CD4-positive, CD25-positive, alpha-beta regulatory T cell (primary cell): ENCODE measurements around the gene XYLT1. TPM values are rescaled to one million over a fixed set of nuclear protein-coding genes. Genes with fewer than 3 reads are reported as not detected.

Experiments used
- ATAC-seq, 2 donors: fragments of 150-1000 bp; cut with Tn5 transposase; one replicate each; pipeline ENCODE4 v1.10.0; 2021; ENCODE audit warnings: low read depth in 2 of 2, moderate number of reproducible peaks in 2 of 2, moderate library complexity in 1 of 2
- DNase-seq, 3 donors: peaks; one replicate each; pipeline versions ENCODE4 v3.0.0 to v3.0.0-alpha.2; 2012 to 2022; ENCODE audit warnings: mixed read lengths in 1 of 3
- H3K27ac ChIP-seq: one replicate; pipeline ENCODE4 v1.7.0; 2013; ENCODE audit warnings: mild to moderate bottlenecking, low read length; ENCODE audit not compliant: insufficient read depth, poor library complexity, severe bottlenecking
- H3K27me3 ChIP-seq: one replicate; pipeline ENCODE4 v1.7.0; 2013; ENCODE audit warnings: low read length; ENCODE audit not compliant: control insufficient read depth, insufficient read depth
- H3K36me3 ChIP-seq: one replicate; pipeline ENCODE4 v1.7.0; 2013; ENCODE audit warnings: mild to moderate bottlenecking, low read length, moderate library complexity; ENCODE audit not compliant: control insufficient read depth, insufficient read depth
- H3K4me1 ChIP-seq: 2 replicates; pipeline ENCODE4 v1.7.0; 2013; ENCODE audit warnings: mild to moderate bottlenecking, low read length; ENCODE audit not compliant: insufficient read depth, control insufficient read depth, poor library complexity, severe bottlenecking
- H3K4me3 ChIP-seq: one replicate; pipeline ENCODE4 v1.7.0; 2013; ENCODE audit warnings: low read depth, mild to moderate bottlenecking, low read length, moderate library complexity
- H3K9me3 ChIP-seq, 2 experiments: 1 replicate in 1 of 2; 2 replicates in 1 of 2; pipeline ENCODE4 v1.7.0; 2013; ENCODE audit warnings: low read length in 2 of 2, mild to moderate bottlenecking in 1 of 2, moderate library complexity in 1 of 2; ENCODE audit not compliant: control insufficient read depth in 2 of 2
- H3K27ac Mint-ChIP-seq, 3 donors: one replicate each; pipeline ENCODE4 v1.8.0; 2020 to 2022; ENCODE audit warnings: mild to moderate bottlenecking in 3 of 3, mixed read lengths in 3 of 3, moderate library complexity in 2 of 3
- H3K27me3 Mint-ChIP-seq: one replicate; pipeline ENCODE4 v1.8.0; 2022; ENCODE audit warnings: mild to moderate bottlenecking, mixed read lengths
- H3K36me3 Mint-ChIP-seq: one replicate; pipeline ENCODE4 v1.8.0; 2020; ENCODE audit warnings: mixed read lengths
- H3K4me1 Mint-ChIP-seq, 4 donors: one replicate each; pipeline ENCODE4 v1.8.0; 2020 to 2022; ENCODE audit warnings: mixed read lengths in 4 of 4, mild to moderate bottlenecking in 1 of 4
- H3K4me3 Mint-ChIP-seq, 4 donors: one replicate each; pipeline ENCODE4 v1.8.0; 2020 to 2022; ENCODE audit warnings: mild to moderate bottlenecking in 4 of 4, mixed read lengths in 4 of 4, moderate library complexity in 3 of 4
- H3K9me3 Mint-ChIP-seq, 7 donors: one replicate each; pipeline ENCODE4 v1.8.0; 2020 to 2022; ENCODE audit warnings: mixed read lengths in 7 of 7, mild to moderate bottlenecking in 3 of 7, moderate library complexity in 2 of 7
- polyA plus RNA-seq, 4 donors: library from polyadenylated mRNA; unstranded; fragments of 300-500 nt; fragmentation: Illumina TruSeq; gene quantifications; one replicate each; pipeline ENCODE4 v1.2.3, GENCODE V29; 2021
- total RNA-seq: library from RNA; stranded (reverse); gene quantifications from one replicate; pipeline ENCODE4 v1.2.3, GENCODE V29; 2022

Gene XYLT1
- total and polyA plus RNA-seq, 5 donors from 2014 or later = 0.68 to 26.3 (median 3.1) TPM

DNA sequence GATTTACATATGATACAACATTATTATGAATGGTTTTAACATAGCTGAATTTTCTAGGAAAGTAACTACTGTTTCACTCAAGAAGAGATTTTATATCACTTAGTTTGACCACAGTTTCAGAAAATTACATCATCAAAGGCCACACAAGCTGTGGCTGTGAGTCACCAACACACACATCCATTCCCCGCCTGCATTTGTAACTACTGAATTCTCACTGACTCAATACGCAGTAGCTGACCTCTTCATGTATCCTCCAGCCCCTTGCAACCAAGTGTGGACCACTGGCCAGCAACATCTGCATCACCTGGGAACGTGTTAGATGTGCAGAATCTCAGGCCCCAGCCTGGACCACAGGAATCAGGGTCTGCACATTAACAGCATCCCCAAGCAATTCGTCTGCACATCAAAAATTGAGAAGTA is 197.6 kb downstream of the XYLT1 start:
- no peaks in the 10 kb centered on the region for H3K9me3 ChIP-seq
- peak; percentile 75 to 81 for ATAC-seq
- H3K4me1 Mint-ChIP-seq = peaks cover 16 to 57% (median 32%) of the 10 kb centered on the region in 4 donors
- H3K27me3 Mint-ChIP-seq = no peaks in the 10 kb centered on the region
- H3K4me3 Mint-ChIP-seq = no peak overlapping the region
- no peak overlapping the region for H3K4me3 ChIP-seq
- H3K36me3 ChIP-seq = no peaks in the 10 kb centered on the region
- H3K9me3 Mint-ChIP-seq = no peaks in the 10 kb centered on the region
- H3K4me1 ChIP-seq = no peaks in the 10 kb centered on the region
- no peak overlapping the region for H3K27ac ChIP-seq
- H3K36me3 Mint-ChIP-seq = peaks cover 14% of the 10 kb centered on the region
- H3K27me3 ChIP-seq = no peaks in the 10 kb centered on the region
- peak in 1 of 3 donors; percentile 68 for DNase-seq
- peak overlapping the region in 2 of 3 donors; percentile 6 to 82 for H3K27ac Mint-ChIP-seq

DNA sequence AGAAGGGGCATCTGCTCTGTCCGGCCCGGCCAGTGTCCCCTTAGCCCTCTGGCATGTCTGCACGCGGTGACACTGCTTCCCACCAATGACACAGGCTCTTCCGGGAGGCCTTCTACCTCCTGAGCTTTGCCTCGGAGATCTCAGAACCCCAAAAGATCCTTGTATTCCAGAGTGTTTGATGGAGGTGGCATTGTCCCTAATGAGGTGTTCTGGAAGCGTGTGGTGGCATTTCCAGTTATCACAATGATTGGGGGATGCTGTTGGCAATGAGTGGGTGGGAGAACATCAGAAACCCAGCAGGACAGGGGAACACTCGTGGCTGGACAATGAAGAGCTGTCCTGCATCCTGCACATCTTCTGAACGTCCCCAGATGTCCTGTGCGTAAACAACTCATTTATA is 198.0 kb downstream of the XYLT1 start:
- peaks cover 16 to 57% (median 32%) of the 10 kb centered on the region in 4 donors for H3K4me1 Mint-ChIP-seq
- no peaks in the 10 kb centered on the region for H3K36me3 ChIP-seq
- H3K4me3 ChIP-seq = no peak overlapping the region
- H3K27me3 Mint-ChIP-seq = no peaks in the 10 kb centered on the region
- H3K4me1 ChIP-seq = no peaks in the 10 kb centered on the region
- H3K9me3 Mint-ChIP-seq = no peaks in the 10 kb centered on the region
- no peak overlapping the region for H3K4me3 Mint-ChIP-seq
- no peak for DNase-seq
- H3K27ac Mint-ChIP-seq = peak overlapping the region in 1 of 3 donors; percentile 82
- no peaks in the 10 kb centered on the region for H3K9me3 ChIP-seq
- no peak for ATAC-seq
- H3K27me3 ChIP-seq = no peaks in the 10 kb centered on the region
- peaks cover 14% of the 10 kb centered on the region for H3K36me3 Mint-ChIP-seq
- no peak overlapping the region for H3K27ac ChIP-seq

DNA sequence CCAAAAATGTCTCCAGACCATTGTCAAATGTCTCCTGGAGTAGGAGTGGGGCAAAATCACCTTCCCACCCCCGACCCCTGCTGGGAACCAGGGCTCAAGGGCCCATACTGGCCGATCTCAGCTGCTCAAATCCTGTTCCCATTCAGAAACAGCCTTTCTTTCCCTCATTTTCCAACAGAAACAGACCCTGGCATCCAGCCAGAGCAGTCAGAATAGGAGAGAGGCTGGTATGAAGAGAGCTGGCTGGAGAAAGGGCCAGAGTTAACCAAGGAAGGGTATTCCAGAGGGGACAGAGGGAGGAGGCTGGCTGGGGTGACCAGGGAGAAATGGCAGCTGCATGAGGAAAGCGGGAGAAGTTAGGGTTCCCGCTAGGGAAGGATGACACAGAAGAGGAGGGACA is 199.1 kb downstream of the XYLT1 start:
- Histone ChIP-seq H3K36me3 (no peaks in the 10 kb centered on the region), H3K27me3 (no peaks in the 10 kb centered on the region), H3K27ac (no peak overlapping the region), H3K4me1 (no peaks in the 10 kb centered on the region), H3K9me3 (no peaks in the 10 kb centered on the region), H3K4me3 (no peak overlapping the region)
- peaks cover 14% of the 10 kb centered on the region for H3K36me3 Mint-ChIP-seq
- no peak overlapping the region for H3K4me3 Mint-ChIP-seq
- H3K9me3 Mint-ChIP-seq = no peaks in the 10 kb centered on the region
- H3K27me3 Mint-ChIP-seq = no peaks in the 10 kb centered on the region
- H3K27ac Mint-ChIP-seq = peak overlapping the region in 1 of 3 donors; percentile 80
- no peak for ATAC-seq
- DNase-seq = no peak
- H3K4me1 Mint-ChIP-seq = peaks cover 16 to 55% (median 32%) of the 10 kb centered on the region in 4 donors

DNA sequence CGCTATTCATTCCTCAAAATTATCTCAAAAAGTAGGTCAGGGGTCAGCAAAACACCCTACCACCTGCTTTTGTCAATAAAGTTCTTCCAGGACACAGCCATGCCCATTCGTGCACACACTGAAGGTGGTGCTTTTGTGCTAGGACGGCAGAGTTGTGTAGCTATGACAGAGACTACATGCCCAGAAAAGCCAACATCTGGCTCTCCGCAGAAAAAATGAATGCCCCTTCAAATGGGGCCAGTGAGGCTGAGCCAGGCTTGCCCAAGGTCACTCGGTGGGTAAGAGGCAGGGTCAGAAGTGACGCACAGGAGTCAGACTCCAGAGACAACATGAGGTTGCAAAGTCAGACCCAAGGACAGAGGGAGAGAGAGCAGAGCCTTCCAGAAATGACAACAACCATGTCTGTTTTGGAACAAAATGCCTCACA is 200.1 kb downstream of the XYLT1 start:
- Mint-ChIP-seq H3K36me3 (peaks cover 14% of the 10 kb centered on the region), H3K9me3 (no peaks in the 10 kb centered on the region), H3K27ac (peak overlapping the region in 2 of 3 donors; percentile 80 to 81), H3K27me3 (no peaks in the 10 kb centered on the region), H3K4me3 (no peak overlapping the region), H3K4me1 (peaks cover 15 to 45% (median 29%) of the 10 kb centered on the region in 4 donors)
- Histone ChIP-seq H3K4me1 (no peaks in the 10 kb centered on the region), H3K27me3 (no peaks in the 10 kb centered on the region), H3K9me3 (no peaks in the 10 kb centered on the region), H3K36me3 (no peaks in the 10 kb centered on the region), H3K4me3 (no peak overlapping the region), H3K27ac (no peak overlapping the region)
- DNase-seq (no peak), ATAC-seq (no peak)

DNA sequence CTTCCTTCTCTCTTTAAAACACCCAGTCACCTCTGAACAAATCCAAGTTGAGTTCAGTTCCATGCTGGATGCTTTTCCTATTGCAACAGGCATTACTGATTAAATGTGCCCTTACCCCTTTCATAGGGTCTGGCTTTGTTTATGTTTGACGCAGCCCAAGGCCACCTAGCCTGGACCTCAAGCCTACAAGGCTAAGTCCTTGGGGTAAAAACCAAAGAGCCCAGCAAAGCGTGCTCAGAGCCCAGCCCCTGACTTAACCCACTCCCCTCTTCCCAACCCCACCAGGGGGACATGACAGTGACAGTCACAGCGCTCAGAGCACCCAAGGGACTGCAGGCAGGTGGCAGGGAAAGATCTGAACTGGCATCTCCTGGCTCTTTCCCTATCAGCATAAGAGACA is 200.6 kb downstream of the XYLT1 start:
- H3K27ac ChIP-seq = no peak overlapping the region
- no peaks in the 10 kb centered on the region for H3K27me3 ChIP-seq
- no peak for DNase-seq
- Mint-ChIP-seq H3K27me3 (no peaks in the 10 kb centered on the region), H3K36me3 (peaks cover 14% of the 10 kb centered on the region), H3K4me1 (peaks cover 12 to 39% (median 23%) of the 10 kb centered on the region in 4 donors), H3K9me3 (no peaks in the 10 kb centered on the region), H3K4me3 (no peak overlapping the region), H3K27ac (peak overlapping the region in 1 of 3 donors; percentile 80)
- H3K4me1 ChIP-seq = no peaks in the 10 kb centered on the region
- no peak for ATAC-seq
- H3K36me3 ChIP-seq = no peaks in the 10 kb centered on the region
- H3K4me3 ChIP-seq = no peak overlapping the region
- no peaks in the 10 kb centered on the region for H3K9me3 ChIP-seq

DNA sequence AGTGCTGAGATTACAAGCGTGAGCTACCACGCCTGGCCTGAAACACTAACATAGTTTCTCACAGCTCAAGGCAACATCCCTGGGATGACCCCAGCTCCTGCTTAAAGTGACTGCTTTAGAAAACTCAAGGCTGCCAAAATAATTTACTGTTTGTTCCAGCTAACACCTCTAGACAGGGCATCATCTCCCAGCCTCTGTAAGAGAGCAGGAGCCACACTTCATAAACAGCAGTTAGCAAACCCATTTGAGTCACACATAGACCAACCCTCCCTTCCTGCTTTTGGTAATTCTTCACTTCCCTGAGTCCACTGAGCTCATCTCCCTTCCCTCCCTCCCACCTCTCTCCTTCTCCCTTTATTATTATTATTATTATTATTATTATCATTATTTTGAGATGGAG is 201.3 kb downstream of the XYLT1 start:
- H3K4me1 Mint-ChIP-seq = peaks cover 11 to 33% (median 19%) of the 10 kb centered on the region in 4 donors
- no peaks in the 10 kb centered on the region for H3K27me3 Mint-ChIP-seq
- no peak overlapping the region for H3K27ac Mint-ChIP-seq
- no peaks in the 10 kb centered on the region for H3K9me3 Mint-ChIP-seq
- ATAC-seq = no peak
- H3K4me3 ChIP-seq = no peak overlapping the region
- no peaks in the 10 kb centered on the region for H3K4me1 ChIP-seq
- H3K36me3 Mint-ChIP-seq = peaks cover 14% of the 10 kb centered on the region
- no peaks in the 10 kb centered on the region for H3K36me3 ChIP-seq
- no peak for DNase-seq
- no peak overlapping the region for H3K27ac ChIP-seq
- no peaks in the 10 kb centered on the region for H3K27me3 ChIP-seq
- no peaks in the 10 kb centered on the region for H3K9me3 ChIP-seq
- H3K4me3 Mint-ChIP-seq = no peak overlapping the region

DNA sequence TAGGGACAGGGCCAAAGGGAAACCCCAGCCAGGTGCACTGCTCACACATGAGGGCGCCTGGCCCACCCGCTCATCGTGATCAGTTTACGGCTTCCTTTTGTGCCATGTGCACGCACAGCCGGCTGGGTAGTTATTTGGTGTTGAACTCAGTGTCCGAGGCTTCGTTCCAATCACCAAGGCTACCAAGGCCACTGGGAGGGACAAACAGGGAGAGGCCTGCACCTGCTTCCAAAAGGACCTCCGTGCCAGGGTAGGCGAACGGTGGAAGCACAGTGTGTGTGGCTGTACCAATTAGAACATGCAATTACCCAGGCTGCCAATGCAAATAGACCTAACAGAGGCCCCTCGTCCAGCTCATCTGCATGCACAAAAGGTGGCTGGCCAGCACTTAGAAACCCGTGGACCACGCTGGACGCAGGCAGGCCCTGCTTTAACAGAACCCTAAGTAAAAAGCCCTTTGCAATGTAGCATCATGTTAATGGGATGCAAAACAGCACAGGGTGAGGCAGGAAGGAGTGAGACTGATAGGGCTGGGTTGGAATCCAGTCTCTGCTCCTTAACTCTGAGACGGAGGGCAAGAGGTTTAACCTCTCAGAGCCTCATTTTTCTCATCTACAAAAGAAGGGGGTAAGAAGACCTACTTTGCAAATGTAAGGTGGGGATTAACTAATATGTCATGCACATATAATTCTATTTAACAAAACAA is 204.0 kb downstream of the XYLT1 start:
- Histone ChIP-seq H3K36me3 (no peaks in the 10 kb centered on the region), H3K27ac (no peak overlapping the region), H3K27me3 (no peaks in the 10 kb centered on the region), H3K4me3 (no peak overlapping the region), H3K9me3 (no peaks in the 10 kb centered on the region), H3K4me1 (no peaks in the 10 kb centered on the region)
- H3K4me1 Mint-ChIP-seq = peaks cover 6 to 31% (median 20%) of the 10 kb centered on the region in 4 donors
- DNase-seq = no peak
- no peaks in the 10 kb centered on the region for H3K9me3 Mint-ChIP-seq
- no peaks in the 10 kb centered on the region for H3K27me3 Mint-ChIP-seq
- no peak overlapping the region for H3K4me3 Mint-ChIP-seq
- peaks cover 3% of the 10 kb centered on the region for H3K36me3 Mint-ChIP-seq
- no peak for ATAC-seq
- H3K27ac Mint-ChIP-seq = no peak overlapping the region

DNA sequence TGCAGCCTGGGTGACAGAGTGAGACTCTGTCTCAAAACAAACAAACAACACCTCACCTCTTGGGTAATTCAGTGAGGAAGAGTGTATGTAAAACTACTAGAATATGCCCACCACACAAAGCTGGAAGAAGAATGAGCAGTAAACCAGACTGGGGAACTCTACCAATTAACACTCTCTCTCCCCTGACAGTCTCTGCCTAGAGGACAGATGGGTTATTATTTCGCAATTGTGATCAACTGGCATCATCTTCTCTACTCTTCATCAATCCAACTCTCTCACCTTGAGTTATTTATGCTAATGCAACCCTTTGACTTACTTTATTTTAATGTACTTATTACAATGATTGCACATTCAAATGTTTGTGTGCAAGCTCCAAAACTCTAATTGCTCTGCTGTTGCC is 205.6 kb downstream of the XYLT1 start:
- no peak for DNase-seq
- Histone ChIP-seq H3K4me1 (no peaks in the 10 kb centered on the region), H3K27ac (no peak overlapping the region), H3K4me3 (no peak overlapping the region), H3K9me3 (no peaks in the 10 kb centered on the region), H3K27me3 (no peaks in the 10 kb centered on the region), H3K36me3 (no peaks in the 10 kb centered on the region)
- no peaks in the 10 kb centered on the region for H3K36me3 Mint-ChIP-seq
- H3K27me3 Mint-ChIP-seq = no peaks in the 10 kb centered on the region
- H3K27ac Mint-ChIP-seq = no peak overlapping the region
- peaks cover 10 to 29% (median 18%) of the 10 kb centered on the region in 4 donors for H3K4me1 Mint-ChIP-seq
- ATAC-seq = no peak
- H3K9me3 Mint-ChIP-seq = no peaks in the 10 kb centered on the region
- H3K4me3 Mint-ChIP-seq = no peak overlapping the region
